DOHH2 (cell line): ENCODE measurements around the gene TMEM156.

Experiments
- EZH2phosphoT487 ChIP-seq: fragments of 200-600 bp; sonication (generic); IDR thresholded peaks from 2 replicates; pipeline ENCODE4 v1.6.1; 2017; ENCODE audit warnings: borderline replicate concordance, mild to moderate bottlenecking, antibody characterized with exemption, low read length, moderate library complexity, mixed read lengths
- TF ChIP-seq, protein P1 (sequence below): fragments of 200-600 bp; sonication (generic); IDR thresholded peaks from one replicate; pipeline ENCODE4 v1.5.1; 2014; ENCODE audit warnings: antibody characterized with exemption, mild to moderate bottlenecking, low read depth, low read length; ENCODE audit not compliant: poor library complexity, severe bottlenecking

DNA sequence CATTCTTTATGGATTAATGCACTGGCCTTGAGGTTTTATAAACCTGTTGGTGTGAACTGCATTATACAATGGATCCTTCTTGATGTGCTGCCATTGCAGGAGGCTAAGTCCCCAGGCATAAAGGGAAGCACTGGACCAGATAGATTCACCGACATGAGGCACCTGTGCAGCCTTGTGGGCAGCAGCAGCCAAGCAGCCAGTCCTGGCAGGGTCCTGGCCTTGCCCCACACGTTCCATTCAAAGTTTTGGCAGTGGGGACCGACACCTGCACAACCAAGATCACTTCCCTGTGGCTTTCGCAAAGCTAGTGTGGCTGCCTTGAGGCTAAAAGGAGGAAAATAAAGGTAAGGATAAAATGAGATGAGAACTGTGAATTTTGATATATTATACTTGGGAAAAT lies 53.1 kb downstream of the TMEM156 start:
- TF ChIP-seq, protein P1, sequence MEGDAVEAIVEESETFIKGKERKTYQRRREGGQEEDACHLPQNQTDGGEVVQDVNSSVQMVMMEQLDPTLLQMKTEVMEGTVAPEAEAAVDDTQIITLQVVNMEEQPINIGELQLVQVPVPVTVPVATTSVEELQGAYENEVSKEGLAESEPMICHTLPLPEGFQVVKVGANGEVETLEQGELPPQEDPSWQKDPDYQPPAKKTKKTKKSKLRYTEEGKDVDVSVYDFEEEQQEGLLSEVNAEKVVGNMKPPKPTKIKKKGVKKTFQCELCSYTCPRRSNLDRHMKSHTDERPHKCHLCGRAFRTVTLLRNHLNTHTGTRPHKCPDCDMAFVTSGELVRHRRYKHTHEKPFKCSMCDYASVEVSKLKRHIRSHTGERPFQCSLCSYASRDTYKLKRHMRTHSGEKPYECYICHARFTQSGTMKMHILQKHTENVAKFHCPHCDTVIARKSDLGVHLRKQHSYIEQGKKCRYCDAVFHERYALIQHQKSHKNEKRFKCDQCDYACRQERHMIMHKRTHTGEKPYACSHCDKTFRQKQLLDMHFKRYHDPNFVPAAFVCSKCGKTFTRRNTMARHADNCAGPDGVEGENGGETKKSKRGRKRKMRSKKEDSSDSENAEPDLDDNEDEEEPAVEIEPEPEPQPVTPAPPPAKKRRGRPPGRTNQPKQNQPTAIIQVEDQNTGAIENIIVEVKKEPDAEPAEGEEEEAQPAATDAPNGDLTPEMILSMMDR = no peak
- no peak for TF ChIP-seq EZH2phosphoT487
